ENCODE results near the gene SYNDIG1L.
"Not testable (repeated sequence)": the region's sequence is repeated elsewhere in the genome, so short reads cannot be mapped to it uniquely, and the experiment has no call there.

SYNDIG1L gene

DNA sequence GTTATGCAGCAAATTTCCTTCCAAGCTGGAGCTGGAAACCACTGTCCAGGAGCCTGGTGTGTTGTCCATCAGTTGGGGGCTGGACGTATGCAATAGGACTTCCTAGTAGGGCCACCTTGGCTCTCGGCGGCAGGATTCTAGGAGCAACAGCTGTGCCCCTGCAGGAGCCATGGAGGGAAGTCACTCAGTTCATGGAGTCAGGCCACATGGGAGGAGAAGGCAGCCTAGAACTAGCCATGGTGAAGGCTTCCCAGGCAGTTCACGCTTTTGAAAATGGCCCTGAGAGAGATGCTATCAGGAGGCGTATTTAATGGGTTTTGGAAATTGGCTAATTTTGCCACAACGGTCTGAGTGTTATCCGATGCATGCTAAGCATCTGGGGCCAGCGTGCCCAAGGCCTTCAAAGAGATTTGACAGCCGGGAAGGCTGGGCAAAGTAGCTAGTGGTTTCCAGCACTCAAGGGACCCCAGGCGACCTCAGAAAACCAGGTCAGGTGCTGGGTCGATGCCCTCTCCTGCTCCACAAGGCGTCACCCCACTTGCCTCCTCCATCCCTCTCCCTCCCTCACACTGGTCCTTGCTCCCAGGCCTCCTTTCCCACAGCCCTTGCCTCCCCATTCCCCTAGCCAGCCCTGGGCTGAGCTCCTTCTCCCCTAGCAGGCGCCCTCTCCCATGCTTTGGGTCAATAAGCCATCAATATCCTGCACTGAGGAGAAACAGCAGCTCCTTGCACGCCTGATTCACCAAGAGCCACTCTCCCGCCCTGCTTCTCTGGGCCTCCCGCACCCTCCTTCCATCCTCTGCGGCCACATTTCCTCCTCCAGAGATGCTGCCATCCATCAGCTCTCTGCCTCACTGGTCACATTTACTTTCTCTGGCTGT, 30.9 kb upstream of the SYNDIG1L start:
- no peak overlapping the region for H3K4me3 ChIP-seq (ENCODE audit: low read length)
- no peak for DNase-seq (ENCODE audit: low read depth)
- TF ChIP-seq, protein P1, sequence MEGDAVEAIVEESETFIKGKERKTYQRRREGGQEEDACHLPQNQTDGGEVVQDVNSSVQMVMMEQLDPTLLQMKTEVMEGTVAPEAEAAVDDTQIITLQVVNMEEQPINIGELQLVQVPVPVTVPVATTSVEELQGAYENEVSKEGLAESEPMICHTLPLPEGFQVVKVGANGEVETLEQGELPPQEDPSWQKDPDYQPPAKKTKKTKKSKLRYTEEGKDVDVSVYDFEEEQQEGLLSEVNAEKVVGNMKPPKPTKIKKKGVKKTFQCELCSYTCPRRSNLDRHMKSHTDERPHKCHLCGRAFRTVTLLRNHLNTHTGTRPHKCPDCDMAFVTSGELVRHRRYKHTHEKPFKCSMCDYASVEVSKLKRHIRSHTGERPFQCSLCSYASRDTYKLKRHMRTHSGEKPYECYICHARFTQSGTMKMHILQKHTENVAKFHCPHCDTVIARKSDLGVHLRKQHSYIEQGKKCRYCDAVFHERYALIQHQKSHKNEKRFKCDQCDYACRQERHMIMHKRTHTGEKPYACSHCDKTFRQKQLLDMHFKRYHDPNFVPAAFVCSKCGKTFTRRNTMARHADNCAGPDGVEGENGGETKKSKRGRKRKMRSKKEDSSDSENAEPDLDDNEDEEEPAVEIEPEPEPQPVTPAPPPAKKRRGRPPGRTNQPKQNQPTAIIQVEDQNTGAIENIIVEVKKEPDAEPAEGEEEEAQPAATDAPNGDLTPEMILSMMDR (IDR thresholded peaks at IDR 0.05; ENCODE audit: insufficient read depth, low read depth, low read length, missing control alignments): no peak

DNA sequence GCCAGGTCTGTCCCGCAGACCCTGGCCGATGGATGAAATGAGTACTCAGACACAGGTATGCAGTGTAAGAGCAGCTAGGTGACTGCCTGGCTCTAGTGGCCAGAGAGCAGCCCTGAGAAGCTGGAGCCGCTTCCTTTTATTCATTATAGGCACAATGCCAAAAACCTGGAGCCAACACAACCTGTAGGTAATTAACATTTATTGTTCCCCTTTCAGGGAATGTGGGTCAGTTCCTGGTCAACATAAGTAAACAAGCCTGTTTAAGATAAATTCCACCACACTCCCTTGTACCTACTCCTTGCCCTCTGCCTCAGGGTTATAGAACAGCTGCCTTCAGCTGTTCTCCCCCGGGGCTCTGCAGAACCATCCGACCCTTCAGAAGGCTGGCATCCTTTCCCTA, 28.4 kb upstream of the SYNDIG1L start:
- not testable (repeated sequence) for H3K4me3 ChIP-seq (ENCODE audit: low read length); DNase-seq (ENCODE audit: low read depth)

DNA sequence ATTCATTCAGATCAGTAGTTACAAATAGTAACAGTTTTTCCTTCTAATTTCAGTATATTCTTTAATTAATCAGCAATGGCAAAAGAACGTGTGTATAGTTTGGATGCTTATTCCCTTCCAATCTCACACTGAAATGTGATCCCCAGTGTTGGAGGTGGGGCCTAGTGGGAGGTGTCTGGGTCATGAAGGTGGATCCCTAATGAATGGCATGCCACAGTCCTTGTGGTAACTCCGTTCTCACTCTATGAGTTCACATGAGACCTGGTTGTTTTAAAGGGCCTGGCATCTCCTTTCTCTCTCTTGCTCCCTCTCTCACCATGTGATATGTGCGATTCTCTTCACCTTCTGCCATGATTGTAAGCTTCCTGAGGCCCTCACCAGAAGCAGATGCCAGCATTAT, 18.9 kb upstream of the SYNDIG1L start:
- TF ChIP-seq, protein P1 (IDR thresholded peaks at IDR 0.05; ENCODE audit: insufficient read depth, low read depth, low read length, missing control alignments): no peak
- peak; percentile 24 for DNase-seq (ENCODE audit: low read depth)
- no peak overlapping the region for H3K4me3 ChIP-seq (ENCODE audit: low read length)

DNA sequence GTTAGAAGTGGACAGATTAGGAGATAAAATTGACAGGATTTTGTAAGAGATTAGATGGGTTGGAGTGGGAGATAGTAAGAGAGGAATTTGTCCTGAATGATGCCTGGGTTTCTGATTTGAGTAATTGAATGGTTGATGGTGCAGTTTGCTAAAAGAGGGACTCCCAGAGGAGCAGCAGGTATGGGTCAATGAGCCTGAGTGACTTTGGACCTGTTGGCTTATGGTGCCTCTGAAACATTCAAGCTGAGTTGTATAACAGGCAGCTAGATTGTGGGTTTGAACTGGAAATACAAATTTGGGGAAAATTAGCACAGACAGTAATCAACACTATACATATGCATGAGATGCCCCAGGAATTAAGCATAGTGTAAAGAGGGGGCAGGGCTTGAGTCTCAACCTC, 16.7 kb upstream of the SYNDIG1L start:
- H3K4me3 ChIP-seq (ENCODE audit: low read length): no peak overlapping the region
- TF ChIP-seq, protein P1 (IDR thresholded peaks at IDR 0.05; ENCODE audit: insufficient read depth, low read depth, low read length, missing control alignments): no peak
- DNase-seq (ENCODE audit: low read depth): no peak

DNA sequence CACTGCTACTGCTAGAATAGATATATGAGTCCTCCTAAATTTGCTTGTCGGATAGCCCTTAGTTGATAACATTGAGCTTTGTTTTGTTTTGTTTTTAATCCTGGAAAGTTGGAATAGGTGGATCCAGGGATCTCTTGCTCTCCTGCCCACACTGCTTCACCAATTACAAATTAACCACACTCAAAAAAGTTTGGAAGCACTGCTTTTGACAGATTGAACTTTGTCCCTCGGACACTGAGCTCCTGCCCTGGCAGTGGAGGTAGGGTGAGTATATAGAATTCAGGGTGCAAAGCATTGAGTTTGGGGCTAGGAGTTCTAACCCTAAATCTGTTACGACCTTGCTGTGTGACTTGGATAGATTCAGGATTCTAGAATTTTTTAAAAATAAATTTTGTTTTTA, 15.1 kb upstream of the SYNDIG1L start:
- no peak overlapping the region for H3K4me3 ChIP-seq (ENCODE audit: low read length)
- TF ChIP-seq, protein P1 (IDR thresholded peaks at IDR 0.05; ENCODE audit: insufficient read depth, low read depth, low read length, missing control alignments): no peak
- no peak for DNase-seq (ENCODE audit: low read depth)

DNA sequence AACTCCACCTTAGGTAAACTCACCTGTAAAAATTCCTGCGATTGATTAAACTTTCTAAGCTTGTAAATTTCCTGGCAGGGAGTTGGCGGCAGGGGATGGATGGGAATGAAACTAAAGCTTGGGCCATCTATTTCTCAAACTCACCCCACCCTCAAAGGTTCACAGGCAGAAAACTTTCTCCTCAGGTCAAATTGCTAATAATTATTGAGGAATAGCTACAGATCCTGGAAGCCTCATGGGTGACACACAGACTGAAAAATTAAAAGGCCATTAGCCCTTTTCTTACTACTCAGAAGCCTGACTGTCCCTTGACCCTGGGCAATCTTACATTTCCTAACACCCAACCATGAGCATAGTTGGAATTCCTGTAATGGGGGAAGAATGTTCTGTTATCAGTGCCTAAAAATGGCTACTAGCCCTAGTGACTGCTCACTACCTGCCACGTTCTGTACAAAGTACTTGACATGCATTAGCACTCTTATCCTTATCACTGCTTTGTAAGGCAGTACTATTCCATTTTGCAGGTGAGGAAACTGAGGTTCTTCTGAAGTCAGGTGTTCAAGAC, 12.4 kb upstream of the SYNDIG1L start:
- DNase-seq (ENCODE audit: low read depth): no peak
- TF ChIP-seq, protein P1 (IDR thresholded peaks at IDR 0.05; ENCODE audit: insufficient read depth, low read depth, low read length, missing control alignments): no peak
- no peak overlapping the region for H3K4me3 ChIP-seq (ENCODE audit: low read length)

DNA sequence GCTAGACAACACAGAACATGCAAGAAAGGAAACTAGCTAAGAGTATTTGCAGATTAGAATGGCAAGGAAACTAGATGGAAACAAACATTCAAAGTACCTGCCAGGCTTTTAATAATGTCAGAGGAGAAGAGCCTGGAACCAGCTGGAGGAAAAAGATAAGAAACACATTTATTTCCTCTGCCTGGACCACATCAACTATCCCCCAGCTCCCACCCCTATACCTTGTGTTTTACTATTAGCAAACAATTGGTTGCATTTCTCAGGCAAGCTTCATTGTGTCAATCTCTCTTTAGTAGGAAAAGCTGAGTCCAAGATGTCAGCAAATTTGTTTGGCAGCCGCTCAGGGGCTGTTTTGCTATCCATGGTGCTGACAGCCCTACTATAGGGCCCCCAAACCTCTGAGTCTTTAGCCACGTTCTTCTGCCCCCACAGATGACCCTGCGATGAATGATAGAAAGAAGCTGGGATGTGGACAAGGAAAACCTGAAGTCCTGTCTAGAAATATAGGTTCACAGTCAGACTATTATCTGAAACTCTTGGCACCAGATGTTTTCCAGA, 11.6 kb upstream of the SYNDIG1L start:
- TF ChIP-seq, protein P1 (IDR thresholded peaks at IDR 0.05; ENCODE audit: insufficient read depth, low read depth, low read length, missing control alignments): no peak
- no peak overlapping the region for H3K4me3 ChIP-seq (ENCODE audit: low read length)
- DNase-seq (ENCODE audit: low read depth): no peak

All from epithelial cell of esophagus (primary cell).